Gastroesophageal sphincter (tissue), 4 donors: ENCODE data around the gene CCDC51. TPM values are rescaled to one million over a fixed set of nuclear protein-coding genes. Genes with fewer than 3 reads are reported as not detected.
"Not testable (repeated sequence)": the region's sequence is repeated elsewhere in the genome, so short reads cannot be mapped to it uniquely, and the experiment has no call there.

Experiments used
- ATAC-seq: fragments of 150-250 bp; one replicate; pipeline ENCODE4 v1.9.1; 2016; ENCODE audit warnings: mild to moderate bottlenecking, moderate library complexity
- H3K27ac ChIP-seq, 4 donors: fragments of 200-600 bp; sonication (generic) in 3 of 4; 1 replicate in 3 of 4; 2 replicates in 1 of 4; pipeline ENCODE4 v1.5.1; 2016 to 2019
- H3K27me3 ChIP-seq: fragments of 200-600 bp; sonication (generic); one replicate; pipeline ENCODE4 v1.5.1; 2019
- H3K36me3 ChIP-seq, 2 donors: fragments of 200-600 bp; sonication (generic); one replicate each; pipeline ENCODE4 v1.5.1; 2019; ENCODE audit warnings: control low read depth in 1 of 2
- H3K4me1 ChIP-seq, 3 donors: fragments of 200-600 bp; sonication (generic); 1 replicate in 2 of 3; 2 replicates in 1 of 3; pipeline ENCODE4 v1.5.1; 2016 to 2019; ENCODE audit warnings: control low read depth in 2 of 3
- H3K4me3 ChIP-seq, 2 donors: fragments of 200-600 bp; sonication (generic); one replicate each; pipeline ENCODE4 v1.5.1; 2019; ENCODE audit warnings: mild to moderate bottlenecking in 1 of 2, moderate library complexity in 1 of 2
- H3K9me3 ChIP-seq, 3 donors: fragments of 200-600 bp; sonication (generic); one replicate each; pipeline ENCODE4 v1.5.1; 2017 to 2019; ENCODE audit warnings: control low read depth in 2 of 3
- CTCF ChIP-seq, 4 experiments: fragments of 200-600 bp in 2 of 4; fragments of 450-650 bp in 2 of 4; sonication (generic) in 1 of 4; IDR thresholded peaks; one replicate each; pipeline ENCODE4 v1.5.1; 2017 to 2019; ENCODE audit warnings: antibody characterized with exemption in 4 of 4, mild to moderate bottlenecking in 2 of 4, moderate library complexity in 2 of 4
- EP300 ChIP-seq: sonication (generic); formaldehyde crosslinking; IDR thresholded peaks from one replicate; pipeline ENCODE4 v1.6.1; 2017; ENCODE audit warnings: antibody characterized with exemption, mild to moderate bottlenecking
- POLR2A ChIP-seq, 2 donors: fragments of 450-650 bp; IDR thresholded peaks; one replicate each; pipeline ENCODE4 v1.6.1; 2017; ENCODE audit warnings: antibody characterized with exemption in 2 of 2, mild to moderate bottlenecking in 2 of 2, moderate library complexity in 1 of 2
- POLR2AphosphoS5 ChIP-seq: sonication (generic); formaldehyde crosslinking; IDR thresholded peaks from one replicate; pipeline ENCODE4 v1.6.1; 2017; ENCODE audit warnings: antibody characterized with exemption
- WGBS, 2 donors: methylation state at CpG; one replicate each; pipeline ENCODE4 v1.1.5; 2018; ENCODE audit warnings: low coverage in 1 of 2; 5-methylcytosine and 5-hydroxymethylcytosine counted together
- total RNA-seq, 4 donors: library from RNA; depleted of rRNA; stranded (reverse); fragments of >200 nt; gene quantifications; one replicate each; pipeline ENCODE4 v1.1.0, GENCODE V29; 2016

The CCDC51 gene
- total RNA-seq, 4 donors from 2014 or later: 10.2 to 32.6 (median 26.3) TPM

GRCh38 chr3:48477959-48478520 lies 38.1 kb upstream of the CCDC51 start:
- Histone ChIP-seq H3K36me3 (peaks cover 0 to 35% of the 10 kb centered on the region in 2 donors), H3K27ac (peak overlapping the region in 1 of 4 donors; percentile 13), H3K9me3 (no peaks in the 10 kb centered on the region), H3K4me3 (no peak overlapping the region), H3K27me3 (no peaks in the 10 kb centered on the region), H3K4me1 (peaks cover 0 to 11% (median 5%) of the 10 kb centered on the region in 3 donors)
- 55% methylated on average over 2 of the region's 9 CpGs; no CpG with 5 or more reads in 1 of the 2 donors for WGBS, 2 donors
- ATAC-seq: no peak
- TF ChIP-seq POLR2A (IDR thresholded peaks at IDR 0.05) (no peak), EP300 (no peak), POLR2AphosphoS5 (no peak), CTCF (IDR thresholded peaks at IDR 0.05) (no peak)

GRCh38 chr3:48476426-48477053 lies 36.6 kb upstream of the CCDC51 start:
- Histone ChIP-seq H3K36me3 (peaks cover 0 to 34% of the 10 kb centered on the region in 2 donors), H3K9me3 (no peaks in the 10 kb centered on the region), H3K4me1 (peaks cover 0 to 20% (median 13%) of the 10 kb centered on the region in 3 donors), H3K4me3 (no peak overlapping the region), H3K27me3 (no peaks in the 10 kb centered on the region), H3K27ac (no peak overlapping the region)
- TF ChIP-seq CTCF (IDR thresholded peaks at IDR 0.05) (no peak), POLR2AphosphoS5 (no peak), POLR2A (IDR thresholded peaks at IDR 0.05) (no peak), EP300 (no peak)
- 43% methylated on average over 1 of the region's 9 CpGs; no CpG with 5 or more reads in 1 of the 2 donors for WGBS, 2 donors
- ATAC-seq: no peak

GRCh38 chr3:48475188-48475587 lies 35.3 kb upstream of the CCDC51 start:
- no peaks in the 10 kb centered on the region for H3K27me3 ChIP-seq
- no peak for ATAC-seq
- WGBS, 2 donors: 71 to 75% methylated on average over 7 to 10 of the region's 11 CpGs

GRCh38 chr3:48474619-48475018 lies 34.7 kb upstream of the CCDC51 start:
- TF ChIP-seq POLR2AphosphoS5: no peak
- no peak for TF ChIP-seq CTCF (IDR thresholded peaks at IDR 0.05)
- TF ChIP-seq EP300: no peak
- no peak for TF ChIP-seq POLR2A (IDR thresholded peaks at IDR 0.05)
- H3K36me3 ChIP-seq: peaks cover 0 to 42% of the 10 kb centered on the region in 2 donors
- no peaks in the 10 kb centered on the region for H3K9me3 ChIP-seq
- H3K27me3 ChIP-seq: no peaks in the 10 kb centered on the region
- H3K27ac ChIP-seq: no peak overlapping the region
- peaks cover 0 to 40% (median 29%) of the 10 kb centered on the region in 3 donors for H3K4me1 ChIP-seq
- no peak overlapping the region for H3K4me3 ChIP-seq
- ATAC-seq: no peak
- 42 to 75% methylated on average over 3 to 4 of the region's 4 CpGs for WGBS, 2 donors

More at GRCh38 chr3:48475188-48475587, 35.3 kb upstream of the CCDC51 start:
- no peaks in the 10 kb centered on the region for H3K9me3 ChIP-seq
- H3K36me3 ChIP-seq: peaks cover 0 to 36% of the 10 kb centered on the region in 2 donors
- peaks cover 0 to 34% (median 23%) of the 10 kb centered on the region in 3 donors for H3K4me1 ChIP-seq
- TF ChIP-seq POLR2A (IDR thresholded peaks at IDR 0.05): no peak
- TF ChIP-seq POLR2AphosphoS5: no peak
- no peak for TF ChIP-seq CTCF (IDR thresholded peaks at IDR 0.05)
- TF ChIP-seq EP300: no peak
- no peak overlapping the region for H3K4me3 ChIP-seq
- no peak overlapping the region for H3K27ac ChIP-seq

- WGBS, 2 donors: 92 to 100% methylated on average over 3 to 4 of the region's 4 CpGs
- ATAC-seq, H3K9me3 ChIP-seq, H3K4me3 ChIP-seq, H3K27me3 ChIP-seq: not testable (repeated sequence)
- Histone ChIP-seq H3K27ac (peak overlapping the region in 2 of 4 donors; percentile 93 to 97), H3K4me1 (peaks cover 0 to 46% (median 35%) of the 10 kb centered on the region in 3 donors), H3K36me3 (peaks cover 0 to 45% of the 10 kb centered on the region in 2 donors)
Observed at GRCh38 chr3:48474031-48474430, 34.1 kb upstream of the CCDC51 start.
